ENCODE results near the gene ERC2.

GRCh38 chr3:55792009-55792408, 676.3 kb downstream of the ERC2 start:
- TF ChIP-seq REST (IDR thresholded peaks at IDR 0.05) (no peak), CTCF (IDR thresholded peaks at IDR 0.05) (no peak), CHD2 (IDR thresholded peaks at IDR 0.05; ENCODE audit: low read length, partially characterized antibody) (no peak), BHLHE40 (IDR thresholded peaks at IDR 0.05; ENCODE audit: low read depth, low read length) (no peak), MAFK (IDR thresholded peaks at IDR 0.05; ENCODE audit: partially characterized antibody) (peak; percentile 25)
